Measurements from ENCODE around the gene FXYD2.
"Not testable (repeated sequence)": the region's sequence is repeated elsewhere in the genome, so short reads cannot be mapped to it uniquely, and the experiment has no call there.

FXYD2 gene

GRCh38 chr11:117824571-117825537 lies at the start of gene FXYD2:
FXYD2 (minus strand) TSS chr11:117824744; CDS start chr11:117824678, 66 bp downstream.
- no peak for DNase-seq (ENCODE audit: low read depth in 3 of 3)

DNA sequence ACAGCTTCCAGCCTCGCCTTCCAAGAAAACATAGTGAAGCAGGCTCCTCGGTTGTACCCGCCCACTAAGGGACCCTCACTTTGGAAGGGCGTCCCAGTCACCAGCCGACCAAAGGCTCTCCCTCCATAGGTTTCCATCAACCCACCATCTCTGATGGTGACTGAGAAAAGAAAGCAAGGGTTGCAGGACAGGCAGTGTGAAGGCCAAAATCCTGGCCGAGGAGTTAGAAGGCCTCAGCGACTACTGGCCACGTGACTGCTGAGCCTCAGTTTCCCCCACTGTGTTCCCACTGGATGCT lies 49.2 kb upstream of the FXYD2 start:
- DNase-seq (ENCODE audit: low read depth in 3 of 3) = no peak

DNA sequence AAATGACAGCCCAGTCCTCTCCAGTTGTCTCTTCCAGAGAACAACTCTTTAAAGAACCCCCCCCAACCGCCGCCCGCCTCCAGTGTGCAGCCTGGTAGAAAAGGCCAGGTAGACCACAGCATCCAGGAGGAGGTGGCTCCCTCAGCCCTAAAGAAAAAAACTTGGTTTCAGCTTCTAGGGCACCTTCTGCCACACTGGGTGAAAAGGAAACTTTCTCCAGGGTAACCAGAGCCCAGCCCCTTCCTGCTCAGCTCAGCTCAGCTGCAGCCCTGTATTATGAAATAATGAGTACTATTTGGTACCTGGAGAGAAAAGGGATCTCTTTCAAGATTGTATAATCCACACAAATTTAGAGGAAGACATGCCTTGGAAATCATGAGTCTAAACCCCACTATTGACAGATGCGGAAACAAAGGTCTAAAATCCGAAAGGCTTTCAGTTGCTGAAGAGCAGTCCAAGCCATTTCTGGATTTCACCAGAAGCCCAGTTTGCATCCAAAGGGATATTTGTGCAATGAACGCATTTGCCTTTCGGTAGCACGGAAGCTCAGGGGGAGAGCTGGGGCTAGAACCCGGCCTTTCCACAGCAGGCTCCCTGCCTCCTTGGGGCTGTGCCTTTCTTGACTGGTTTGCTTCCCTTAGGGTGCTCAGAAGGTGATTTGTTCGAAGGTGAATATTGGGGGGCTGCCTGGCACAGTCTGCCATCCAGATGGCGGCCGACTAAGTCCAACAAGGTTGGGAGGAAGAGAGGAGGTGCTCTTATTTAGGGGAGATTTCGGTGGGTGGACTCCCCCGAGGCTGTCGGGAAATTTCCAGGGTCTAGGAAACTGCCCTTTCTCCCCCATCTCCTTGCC lies 48.7 kb upstream of the FXYD2 start:
- DNase-seq (ENCODE audit: low read depth in 3 of 3) = no peak

- no peak for DNase-seq (ENCODE audit: low read depth in 3 of 3)
Observed at GRCh38 chr11:117872420-117872961, 47.9 kb upstream of the FXYD2 start.

DNA sequence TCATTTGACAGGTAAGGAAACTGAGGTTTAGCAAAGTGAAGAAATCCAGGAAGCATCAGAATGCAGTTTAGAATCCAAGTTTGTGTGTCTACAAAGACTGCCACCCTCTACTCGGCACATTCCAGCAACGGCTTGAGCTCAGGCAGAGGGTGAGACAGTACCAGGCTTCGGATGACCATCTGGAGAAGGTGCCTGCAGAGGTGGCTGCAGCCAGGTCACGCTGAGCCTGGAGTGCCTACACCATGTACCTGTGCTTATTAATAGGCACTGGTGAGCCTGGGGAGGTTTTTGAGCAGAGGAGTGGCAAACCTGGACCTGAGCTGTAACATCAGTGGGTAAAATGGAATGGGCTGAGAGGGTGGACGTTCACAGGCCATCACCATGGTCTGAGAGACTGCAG lies 47.2 kb upstream of the FXYD2 start:
- DNase-seq (ENCODE audit: low read depth in 3 of 3) = no peak

DNA sequence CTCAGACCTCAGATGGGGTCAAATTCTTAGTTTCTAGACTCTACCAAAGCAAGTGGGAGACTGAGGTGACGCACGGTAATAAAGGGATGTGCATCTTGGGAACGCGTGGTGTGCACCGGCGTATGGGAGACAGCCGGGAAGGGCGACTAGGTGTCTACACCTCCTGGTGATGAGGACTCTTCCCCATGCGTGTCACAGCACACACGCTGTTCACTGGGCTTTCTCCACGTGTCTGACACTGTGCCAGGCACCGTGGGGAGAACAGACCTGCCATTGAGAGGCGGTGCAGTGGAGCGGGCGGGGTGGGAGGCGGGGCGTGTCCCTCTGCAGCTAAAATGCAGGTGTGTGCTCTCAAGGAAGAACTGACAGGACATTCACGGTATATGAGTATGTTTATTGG lies 46.6 kb upstream of the FXYD2 start:
- no peak for DNase-seq (ENCODE audit: low read depth in 3 of 3)

DNA sequence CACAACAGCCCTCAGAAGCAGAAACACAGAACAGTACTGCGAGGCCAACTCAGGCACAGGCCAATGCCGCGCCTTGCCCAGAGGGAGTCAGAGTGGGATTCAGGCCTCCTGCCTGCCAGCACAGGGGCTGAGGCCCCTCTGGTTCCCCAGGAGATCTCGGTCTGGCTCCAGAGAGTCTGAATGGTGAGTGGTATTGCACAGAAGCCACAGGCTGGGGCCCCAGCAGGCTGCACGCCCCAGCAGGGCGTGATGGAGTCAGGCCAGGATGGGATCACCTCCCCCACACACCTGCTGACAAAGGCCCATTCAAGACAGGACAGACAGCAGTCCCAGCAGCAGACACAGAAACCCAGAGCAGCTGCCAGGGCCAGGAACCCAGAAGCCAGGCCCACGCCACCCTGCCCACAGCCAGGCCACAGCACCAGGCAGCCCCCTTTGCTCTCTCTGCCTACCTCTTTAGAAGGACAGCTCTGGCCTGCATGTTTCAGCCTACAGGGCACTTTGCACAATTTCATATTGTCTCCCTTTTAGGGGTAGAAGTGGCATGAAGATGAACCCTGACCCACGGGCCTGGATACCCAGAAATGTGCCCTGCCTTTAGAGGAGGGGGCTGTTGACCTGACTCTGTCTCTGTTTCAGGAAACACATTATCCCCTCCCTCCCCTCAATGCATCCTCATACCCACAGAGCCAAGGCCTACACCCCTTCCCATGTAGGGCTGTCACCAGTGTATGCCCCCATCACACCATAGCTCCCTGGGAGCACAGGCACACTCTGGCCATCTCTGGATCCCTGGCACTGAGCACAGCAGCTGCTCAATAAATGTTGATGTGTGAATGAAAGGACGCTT lies 45.8 kb upstream of the FXYD2 start:
- DNase-seq (ENCODE audit: low read depth in 3 of 3) = no peak

- DNase-seq (ENCODE audit: low read depth in 3 of 3) = no peak
Observed at GRCh38 chr11:117869604-117870003, 45.1 kb upstream of the FXYD2 start.

DNA sequence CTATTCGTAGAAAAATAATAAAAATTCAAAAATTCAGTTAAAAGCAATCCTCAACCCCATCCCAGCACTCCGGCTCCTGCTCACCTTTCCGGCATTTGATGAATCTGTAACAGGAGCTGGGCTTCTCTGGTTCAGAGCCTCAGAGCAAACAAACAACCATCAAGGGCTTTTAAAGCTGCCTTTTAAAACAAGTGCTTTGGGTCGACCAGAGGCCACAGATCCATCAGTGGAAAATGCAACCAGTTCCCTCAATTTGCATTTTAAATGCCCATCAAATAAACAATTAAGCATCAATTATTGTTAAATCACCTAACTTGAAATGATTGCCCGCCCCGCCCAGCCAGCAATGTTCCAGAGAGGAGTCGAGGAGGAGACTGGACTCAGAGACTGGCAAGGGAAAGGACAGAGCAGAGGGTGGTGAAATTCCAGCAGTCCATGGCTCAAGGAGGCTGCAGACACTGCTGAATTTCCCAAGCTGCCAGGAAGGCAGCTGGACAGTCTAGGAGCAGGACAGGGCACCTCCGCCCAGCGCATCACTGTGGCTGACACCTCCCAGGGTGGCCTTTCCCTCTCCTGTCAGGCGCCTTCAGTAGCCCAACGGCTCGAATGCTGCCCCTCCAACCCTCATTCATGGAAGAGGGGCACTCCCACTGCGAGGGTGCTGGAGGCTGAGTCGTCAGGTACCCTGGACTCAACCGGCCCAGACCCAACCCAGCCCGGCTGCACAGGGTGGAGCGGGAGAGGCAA lies 44.4 kb upstream of the FXYD2 start:
- DNase-seq (ENCODE audit: low read depth in 3 of 3) = no peak

- no peak for DNase-seq (ENCODE audit: low read depth in 3 of 3)
Observed at GRCh38 chr11:117868088-117868487, 43.5 kb upstream of the FXYD2 start.

DNA sequence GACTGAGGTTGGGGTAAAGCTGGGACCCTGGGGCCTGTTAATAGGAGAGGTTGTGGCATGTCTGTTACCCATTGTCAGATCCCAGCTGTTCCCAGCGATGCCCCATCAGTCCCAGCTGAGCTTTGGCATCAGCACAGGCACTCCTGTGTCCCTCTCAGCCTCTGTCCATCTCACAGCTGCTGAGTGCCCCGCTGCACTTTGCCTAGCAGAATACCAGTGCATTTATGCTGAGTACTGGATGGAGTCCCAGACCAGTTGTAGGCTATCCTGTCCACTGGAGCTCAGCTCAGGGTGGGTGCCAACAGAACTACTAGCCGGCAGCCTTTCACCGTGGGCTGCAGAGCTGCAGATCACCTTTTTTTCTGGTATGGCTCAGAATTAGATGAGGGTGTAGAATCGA lies 42.0 kb upstream of the FXYD2 start:
- DNase-seq (ENCODE audit: low read depth in 3 of 3) = no peak

DNA sequence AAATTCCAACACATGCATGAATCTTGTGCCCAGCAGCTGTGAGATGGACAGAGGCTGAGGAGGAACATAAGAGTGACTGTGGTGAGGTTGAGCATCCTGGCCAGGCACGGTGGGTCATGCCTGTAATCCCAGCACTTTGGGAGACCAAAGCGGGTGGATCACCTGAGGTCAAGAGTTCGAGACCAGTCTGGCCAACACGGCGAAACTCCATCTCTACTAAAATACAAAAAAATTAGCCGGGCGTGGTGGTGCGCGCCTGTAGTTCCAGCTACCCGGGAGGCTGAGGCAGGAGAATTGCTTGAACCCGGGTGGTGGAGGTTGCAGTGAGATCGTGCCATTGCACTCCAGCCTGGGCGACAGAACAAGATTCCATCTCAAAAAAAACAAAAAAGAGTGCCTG lies 41.0 kb upstream of the FXYD2 start:
- not testable (repeated sequence) for DNase-seq (ENCODE audit: low read depth in 3 of 3)

- no peak for DNase-seq (ENCODE audit: low read depth in 3 of 3)
Observed at GRCh38 chr11:117863383-117863782, 38.8 kb upstream of the FXYD2 start.

DNA sequence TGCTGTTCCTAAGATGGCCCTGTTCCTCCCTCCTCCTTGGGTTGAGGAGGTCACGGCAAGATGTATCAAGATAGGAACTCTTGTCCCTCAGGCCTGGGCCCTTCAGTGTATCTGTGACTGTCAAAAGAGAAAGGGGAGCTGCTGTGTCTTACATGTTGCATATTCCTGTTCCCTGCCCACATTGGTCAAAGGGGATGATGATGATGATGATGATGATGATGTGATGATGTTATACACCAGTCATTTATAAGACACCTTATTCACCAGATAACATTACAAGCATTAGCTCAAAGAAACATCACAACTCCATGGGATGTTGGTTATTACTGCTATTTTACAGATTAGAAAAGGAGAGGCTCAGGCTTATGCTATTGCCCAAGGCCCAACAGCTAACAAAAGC lies 38.2 kb upstream of the FXYD2 start:
- DNase-seq (ENCODE audit: low read depth in 3 of 3) = no peak

GRCh38 chr11:117862019-117862725 lies 37.6 kb upstream of the FXYD2 start:
- no peak for DNase-seq (ENCODE audit: low read depth in 3 of 3)

- no peak for DNase-seq (ENCODE audit: low read depth in 3 of 3)
Observed at GRCh38 chr11:117861151-117862018, 36.8 kb upstream of the FXYD2 start.

GRCh38 chr11:117860139-117860538 lies 35.6 kb upstream of the FXYD2 start:
- no peak for DNase-seq (ENCODE audit: low read depth in 3 of 3)

DNA sequence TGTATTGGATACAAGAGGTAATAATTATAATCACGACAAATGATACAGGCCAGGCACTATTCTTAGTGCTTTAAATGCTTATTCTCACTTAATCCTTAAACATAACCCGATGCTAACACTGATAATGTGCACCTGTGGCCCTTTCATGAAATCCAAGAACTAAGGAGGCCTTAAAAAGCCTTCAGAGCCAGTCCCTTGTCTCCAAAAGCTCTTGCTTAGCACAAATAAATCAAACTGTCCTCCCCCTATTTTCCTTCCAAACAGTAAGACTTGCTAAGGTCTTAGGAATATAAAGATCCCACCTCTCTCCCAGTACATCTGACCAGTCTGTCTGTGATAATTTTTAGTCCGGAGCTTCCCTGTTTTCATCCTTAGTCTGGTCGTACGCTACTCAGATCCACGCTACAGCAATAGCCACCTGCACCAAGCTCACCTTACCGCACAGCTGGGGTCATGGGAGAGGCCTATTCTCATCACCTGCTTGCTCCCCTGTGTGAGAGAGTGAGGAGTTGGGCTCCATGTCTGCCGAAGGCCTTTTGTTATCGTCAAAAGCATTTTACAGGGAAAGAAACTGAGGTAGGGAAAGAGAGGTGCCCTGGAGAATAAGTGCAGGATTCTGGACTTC lies 35.1 kb upstream of the FXYD2 start:
- no peak for DNase-seq (ENCODE audit: low read depth in 3 of 3)

DNA sequence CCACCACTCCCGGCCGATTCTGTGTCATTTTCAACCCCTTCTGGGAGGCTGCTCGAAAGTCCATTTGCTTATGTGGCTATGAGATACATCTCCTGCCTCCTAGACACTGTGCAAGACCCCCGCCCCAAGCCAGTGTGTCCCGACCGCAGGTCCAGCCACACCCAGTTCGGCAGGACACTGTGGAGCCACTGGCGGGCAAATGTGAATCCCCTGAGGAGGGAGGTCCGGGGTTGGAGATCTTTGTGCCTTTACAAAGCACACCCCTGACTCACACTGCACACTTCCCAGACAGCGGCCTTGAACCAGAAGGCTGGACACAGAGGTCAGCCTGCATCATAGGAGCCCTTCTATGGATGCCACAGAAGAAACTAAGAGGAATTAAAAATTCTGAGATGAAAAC lies 34.5 kb upstream of the FXYD2 start:
- no peak for DNase-seq (ENCODE audit: low read depth in 3 of 3)
